ENCODE results near the gene GDF7. TPM values are rescaled to one million over a fixed set of nuclear protein-coding genes. Genes with fewer than 3 reads are reported as not detected.
A peak's percentile ranks its signal among the peaks of the same experiment; 100 is the strongest.

The GDF7 gene
- total RNA-seq, 1 donor from 2014 or later = 11.6 TPM

DNA sequence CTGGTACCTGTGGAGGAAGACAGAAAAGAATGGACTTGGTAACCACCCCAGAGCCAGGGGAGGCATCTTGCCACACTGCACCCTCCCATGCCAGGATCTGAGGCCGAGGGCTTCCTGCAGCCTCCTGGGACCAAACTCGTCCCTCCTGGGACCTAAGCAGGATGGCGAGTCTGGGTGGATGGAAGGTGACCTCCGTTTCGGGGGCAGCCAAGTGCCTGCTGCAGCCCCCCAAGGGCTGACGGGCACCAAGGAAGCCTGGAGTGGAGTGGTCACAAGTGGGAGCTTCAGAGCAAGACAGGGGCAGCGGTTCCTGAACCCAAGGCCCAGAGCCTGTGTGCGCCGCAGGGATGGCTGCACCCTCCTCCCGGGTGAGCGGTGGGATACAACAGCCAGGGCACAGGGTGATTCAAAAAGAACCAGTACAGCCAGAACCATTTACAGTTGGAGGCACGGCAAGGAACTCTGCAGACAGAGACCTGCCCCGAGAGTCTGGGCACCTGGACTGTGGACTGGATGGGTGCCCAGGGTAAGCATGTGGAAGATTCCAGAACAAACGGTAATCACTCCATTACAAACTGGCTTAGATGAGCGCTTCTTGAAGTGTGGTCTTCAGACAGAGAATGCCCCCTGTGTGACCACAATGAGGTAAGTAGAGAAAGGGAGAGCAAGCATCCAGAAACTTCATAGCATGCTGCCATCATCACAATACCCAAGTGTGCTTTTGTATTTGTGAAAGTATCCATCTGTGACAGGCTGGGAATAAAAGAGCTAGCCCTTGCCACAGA is 28.1 kb upstream of the GDF7 start:
- intact Hi-C loops (cut with DNase I) = no loop called here
- peak overlapping the region; percentile 95 to 99 for H3K27ac ChIP-seq
- DNase-seq (ENCODE audit: low spot score in 2 of 2) = no peak
- TF ChIP-seq, protein P1, sequence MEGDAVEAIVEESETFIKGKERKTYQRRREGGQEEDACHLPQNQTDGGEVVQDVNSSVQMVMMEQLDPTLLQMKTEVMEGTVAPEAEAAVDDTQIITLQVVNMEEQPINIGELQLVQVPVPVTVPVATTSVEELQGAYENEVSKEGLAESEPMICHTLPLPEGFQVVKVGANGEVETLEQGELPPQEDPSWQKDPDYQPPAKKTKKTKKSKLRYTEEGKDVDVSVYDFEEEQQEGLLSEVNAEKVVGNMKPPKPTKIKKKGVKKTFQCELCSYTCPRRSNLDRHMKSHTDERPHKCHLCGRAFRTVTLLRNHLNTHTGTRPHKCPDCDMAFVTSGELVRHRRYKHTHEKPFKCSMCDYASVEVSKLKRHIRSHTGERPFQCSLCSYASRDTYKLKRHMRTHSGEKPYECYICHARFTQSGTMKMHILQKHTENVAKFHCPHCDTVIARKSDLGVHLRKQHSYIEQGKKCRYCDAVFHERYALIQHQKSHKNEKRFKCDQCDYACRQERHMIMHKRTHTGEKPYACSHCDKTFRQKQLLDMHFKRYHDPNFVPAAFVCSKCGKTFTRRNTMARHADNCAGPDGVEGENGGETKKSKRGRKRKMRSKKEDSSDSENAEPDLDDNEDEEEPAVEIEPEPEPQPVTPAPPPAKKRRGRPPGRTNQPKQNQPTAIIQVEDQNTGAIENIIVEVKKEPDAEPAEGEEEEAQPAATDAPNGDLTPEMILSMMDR (IDR thresholded peaks at IDR 0.05) = no peak
- peaks cover 13 to 24% of the 10 kb centered on the region in 2 donors for H3K36me3 ChIP-seq
- no peaks in the 10 kb centered on the region for H3K9me3 ChIP-seq
- H3K4me3 ChIP-seq = no peak overlapping the region
- no peaks in the 10 kb centered on the region for H3K27me3 ChIP-seq
- H3K4me1 ChIP-seq = peaks cover 39 to 76% of the 10 kb centered on the region in 2 donors

DNA sequence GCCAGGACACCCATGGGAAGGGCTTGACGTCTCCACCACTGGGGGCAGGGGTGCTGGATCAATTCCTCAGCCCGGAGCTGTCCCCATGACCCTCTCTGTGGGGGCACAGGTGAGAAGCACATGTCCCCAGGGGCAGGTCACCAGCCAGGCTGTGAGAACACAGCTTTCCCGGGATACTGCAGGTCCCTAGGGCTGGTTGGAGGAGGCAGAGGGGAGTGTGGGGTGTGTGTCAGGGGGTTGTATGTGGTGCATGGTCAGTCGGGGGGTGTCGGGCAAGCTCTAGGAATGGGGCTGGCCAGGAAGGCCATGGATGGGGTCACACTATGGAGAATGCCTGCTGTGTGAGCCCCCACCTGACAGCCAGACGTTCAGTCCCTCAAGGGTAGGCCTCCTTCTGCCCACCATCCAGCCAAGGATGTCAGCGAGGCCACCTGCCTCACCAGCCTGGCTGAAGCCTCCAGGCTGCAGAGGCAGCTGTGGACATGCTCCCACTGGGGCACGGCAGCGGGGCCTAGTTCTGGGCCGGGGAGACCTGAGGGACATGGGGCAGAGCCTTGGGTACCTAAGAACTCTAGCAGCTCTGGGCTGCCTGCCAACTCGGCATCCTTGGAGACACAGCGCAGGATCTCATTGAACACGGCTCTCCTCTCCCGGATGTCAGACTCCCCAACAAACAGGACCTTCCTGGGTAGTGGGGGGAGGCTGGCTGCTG is 26.4 kb upstream of the GDF7 start:
- Histone ChIP-seq H3K36me3 (peaks cover 28 to 40% of the 10 kb centered on the region in 2 donors), H3K4me3 (no peak overlapping the region), H3K27ac (peak overlapping the region; percentile 95 to 99), H3K27me3 (no peaks in the 10 kb centered on the region), H3K4me1 (peaks cover 26 to 59% of the 10 kb centered on the region in 2 donors), H3K9me3 (no peaks in the 10 kb centered on the region)
- DNase-seq (ENCODE audit: low spot score in 2 of 2) = peak in 1 of 2 donors; percentile 83
- intact Hi-C loops (cut with DNase I) = loop anchor here (1.0 to 10.0 kb wide), 3 partner anchors 196 to 586 kb away; partner anchors contain the start of gene LAPTM4A
- TF ChIP-seq, protein P1 (IDR thresholded peaks at IDR 0.05) = no peak

DNA sequence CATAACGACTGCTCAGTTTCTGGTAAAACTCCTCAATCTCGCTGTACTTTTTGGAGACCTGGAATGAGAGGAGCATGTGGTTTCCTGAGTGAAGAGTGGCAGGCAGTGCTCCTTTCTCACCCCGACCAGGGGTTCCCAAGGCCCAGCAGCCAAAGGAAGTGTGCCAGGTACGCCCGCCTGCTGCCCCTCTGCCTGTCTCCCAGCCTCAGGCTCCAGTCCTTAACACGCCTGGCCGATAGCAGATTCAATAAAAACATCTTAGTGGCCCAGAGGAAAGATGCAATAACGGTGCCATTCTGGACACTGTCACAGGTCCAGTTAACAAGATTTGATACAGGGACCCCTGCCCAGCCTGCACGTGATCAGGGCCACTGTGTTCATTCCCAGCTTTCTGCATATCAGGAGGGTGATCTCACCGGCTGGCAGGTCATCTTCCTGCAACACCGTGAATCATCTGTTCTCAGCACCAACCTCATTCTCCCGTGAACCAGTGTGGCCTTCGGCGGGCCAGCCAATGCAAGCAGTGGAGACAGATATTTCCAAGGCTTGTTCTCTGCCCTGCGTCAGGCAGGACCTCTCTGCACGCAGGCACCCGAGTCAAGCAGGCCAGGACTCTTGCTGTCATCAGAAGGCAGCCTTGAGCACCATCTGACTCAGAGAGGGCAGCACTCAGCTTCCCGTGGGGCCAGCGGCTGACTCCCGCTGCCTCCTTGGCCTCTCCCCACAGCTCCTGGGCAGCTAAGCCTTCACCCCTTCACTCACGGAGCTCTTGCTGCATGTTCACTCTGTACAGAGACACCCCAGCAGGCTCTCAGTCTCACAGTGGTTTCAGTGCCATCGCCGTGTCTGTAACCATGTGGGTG is 25.6 kb upstream of the GDF7 start:
- H3K4me1 ChIP-seq = peaks cover 22 to 52% of the 10 kb centered on the region in 2 donors
- H3K36me3 ChIP-seq = peaks cover 32 to 48% of the 10 kb centered on the region in 2 donors
- H3K9me3 ChIP-seq = no peaks in the 10 kb centered on the region
- TF ChIP-seq, protein P1 (IDR thresholded peaks at IDR 0.05) = no peak
- H3K27ac ChIP-seq = peak overlapping the region; percentile 95 to 99
- intact Hi-C loops (cut with DNase I) = loop anchor here (1.0 to 10.0 kb wide), 3 partner anchors 197 to 587 kb away; partner anchors contain the start of gene LAPTM4A
- peak; percentile 94 to 98 for DNase-seq (ENCODE audit: low spot score in 2 of 2)
- H3K4me3 ChIP-seq = peak overlapping the region in 1 of 2 donors; percentile 37
- no peaks in the 10 kb centered on the region for H3K27me3 ChIP-seq

DNA sequence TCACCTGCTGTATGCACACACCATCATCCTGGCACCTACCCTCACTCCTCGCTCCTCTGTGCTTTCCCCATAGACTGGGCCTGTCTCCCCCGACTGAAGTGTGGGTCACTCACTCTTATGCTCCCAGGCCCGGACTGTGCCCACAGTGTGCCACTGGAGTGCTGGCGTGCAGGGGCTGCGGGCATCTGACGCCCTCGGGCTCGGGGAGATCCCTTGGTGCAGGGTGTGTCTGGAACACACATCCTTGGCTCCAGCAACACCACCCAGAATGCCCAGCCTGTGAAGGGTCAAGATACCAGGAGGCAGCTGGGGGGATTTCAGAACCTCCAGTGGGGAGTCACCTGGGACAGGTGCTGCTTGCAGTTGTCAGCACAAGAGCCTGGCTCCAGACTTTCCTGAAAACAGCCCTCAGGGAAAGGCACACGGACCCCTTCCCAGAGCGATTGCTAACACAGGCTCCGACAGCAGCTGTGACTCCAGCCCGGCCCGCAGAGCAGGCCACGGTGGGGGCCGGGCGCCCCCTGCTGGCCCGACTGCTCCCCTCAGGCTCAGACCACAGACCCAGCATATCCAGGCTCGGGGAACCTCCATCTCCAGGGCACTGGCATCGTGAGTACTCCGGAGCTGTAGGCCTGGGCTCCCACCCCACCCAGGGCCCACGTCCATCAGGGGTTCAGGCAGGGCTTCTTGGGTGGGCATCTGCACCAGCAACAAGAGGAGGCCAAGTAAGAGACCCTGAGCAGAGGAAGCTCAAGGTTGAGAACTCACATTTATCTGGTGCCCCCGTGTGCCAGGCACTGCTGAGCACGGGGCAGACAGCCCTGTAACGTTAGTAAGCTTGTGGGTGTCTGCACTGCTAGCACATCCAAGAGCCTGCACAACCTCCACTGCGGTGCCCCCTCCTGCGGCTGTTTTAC is 24.6 kb upstream of the GDF7 start:
- Histone ChIP-seq H3K4me3 (peak overlapping the region in 1 of 2 donors; percentile 37), H3K27me3 (no peaks in the 10 kb centered on the region), H3K4me1 (peaks cover 21 to 49% of the 10 kb centered on the region in 2 donors), H3K27ac (peak overlapping the region; percentile 95 to 99), H3K36me3 (peaks cover 32 to 53% of the 10 kb centered on the region in 2 donors), H3K9me3 (no peaks in the 10 kb centered on the region)
- TF ChIP-seq, protein P1 (IDR thresholded peaks at IDR 0.05) = peak; percentile 95 to 99 (median 96)
- intact Hi-C loops (cut with DNase I) = loop anchor here (2.0 to 10.0 kb wide), 4 partner anchors 246 to 588 kb away; partner anchors contain the start of gene LAPTM4A
- DNase-seq (ENCODE audit: low spot score in 2 of 2) = peak in 1 of 2 donors; percentile 93
